GM19467 (cell line): ENCODE measurements around the gene UCP2.

Experiments
- ATAC-seq: cut with Tn5 transposase; IDR thresholded peaks from one replicate; pipeline ENCODE4 v1.9.1; 2021; ENCODE audit warnings: mild to moderate bottlenecking, moderate library complexity; ENCODE audit not compliant: unreplicated experiment

UCP2 gene

DNA sequence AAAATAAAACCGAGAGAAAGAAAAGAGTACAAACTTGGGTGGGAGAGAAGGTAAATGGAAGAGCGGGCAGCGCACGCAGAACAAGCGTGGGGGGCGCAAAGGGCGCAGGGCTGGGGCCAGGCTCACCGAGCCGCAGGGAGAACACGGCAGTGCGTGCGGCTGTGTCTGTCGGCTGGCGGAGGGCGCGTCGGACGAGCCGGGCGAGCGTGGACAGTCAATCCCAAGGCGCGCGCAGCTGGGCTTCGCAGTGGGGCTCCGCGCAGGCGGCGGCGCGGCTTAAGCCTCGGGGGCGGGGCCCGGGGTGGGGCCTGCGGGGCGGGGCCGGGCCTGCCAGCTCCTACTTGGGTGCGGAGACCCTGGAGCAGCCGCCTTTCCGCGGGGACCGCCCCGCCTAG, at the start of gene UCP2:
TSS of gene UCP2 (minus strand) at position 249 of the 395 bp plus-strand sequence. CDS start 4,465 bp downstream, outside the sequence.
- ATAC-seq: peak; percentile 37

GRCh38 chr11:74030723-74031676, 48.4 kb upstream of the UCP2 start:
- ATAC-seq: no peak

- no peak for ATAC-seq
Observed at GRCh38 chr11:74025467-74026166, 43.0 kb upstream of the UCP2 start.

GRCh38 chr11:74024261-74025029, 41.8 kb upstream of the UCP2 start:
- ATAC-seq: no peak

GRCh38 chr11:74023276-74023675, 40.6 kb upstream of the UCP2 start:
- ATAC-seq: no peak

DNA sequence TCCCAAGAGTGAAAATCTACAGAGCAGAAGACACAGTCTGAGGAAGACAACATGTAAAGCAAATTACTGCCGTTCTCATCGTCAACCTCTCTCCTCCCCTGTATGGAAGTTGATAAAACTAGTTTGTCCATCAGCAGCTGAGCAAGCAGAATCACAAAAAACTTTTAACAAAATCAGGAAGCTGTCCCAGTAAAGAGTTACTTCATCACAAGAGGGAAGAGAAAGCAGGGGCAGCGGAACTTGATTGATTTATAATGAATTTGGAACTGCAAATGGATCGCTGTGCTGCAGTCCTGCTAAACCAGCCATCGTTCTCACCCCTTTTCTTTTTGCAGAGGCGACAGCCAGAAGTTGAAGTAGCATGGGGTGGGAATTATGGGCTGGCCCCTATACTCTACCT, 39.9 kb upstream of the UCP2 start:
- no peak for ATAC-seq

DNA sequence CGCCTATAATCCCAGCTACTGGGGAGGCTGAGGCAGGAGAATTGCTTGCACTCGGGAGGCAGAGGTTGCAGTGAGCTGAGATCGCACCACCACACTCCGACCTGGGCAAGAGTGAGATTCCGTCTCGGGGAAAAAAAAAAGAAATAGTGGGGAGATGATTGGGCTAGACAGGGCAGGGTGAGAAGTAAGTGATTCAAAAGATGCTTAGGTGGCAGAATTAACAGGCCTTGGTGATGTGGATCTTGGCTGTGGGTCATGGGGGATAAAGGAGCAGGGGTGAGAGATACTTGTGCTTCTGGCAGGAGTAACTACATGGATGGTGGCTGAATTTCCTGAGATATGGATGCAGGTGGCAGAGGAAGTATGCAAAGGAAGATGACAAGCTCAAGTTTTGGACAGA, 39.4 kb upstream of the UCP2 start:
- ATAC-seq: no peak

DNA sequence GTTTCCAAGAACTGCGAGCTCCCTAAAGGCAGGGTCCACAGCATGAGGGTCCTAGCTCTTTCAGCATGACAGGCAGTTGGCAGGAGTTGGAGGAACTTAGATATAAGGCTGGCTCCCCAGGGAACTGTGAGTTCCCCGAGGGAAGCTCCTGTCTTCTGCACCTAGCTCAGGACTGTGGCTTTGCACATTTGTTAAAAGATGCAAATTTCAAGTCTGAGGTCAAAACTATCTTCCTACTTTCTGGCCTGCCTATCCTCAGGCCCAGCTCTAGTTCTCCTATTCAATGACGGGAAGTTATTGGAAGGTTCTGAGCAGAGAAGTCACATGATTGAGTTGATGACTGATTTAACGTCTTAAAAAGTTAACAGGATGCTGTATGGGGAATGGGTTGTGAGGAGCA, 37.9 kb upstream of the UCP2 start:
- no peak for ATAC-seq

DNA sequence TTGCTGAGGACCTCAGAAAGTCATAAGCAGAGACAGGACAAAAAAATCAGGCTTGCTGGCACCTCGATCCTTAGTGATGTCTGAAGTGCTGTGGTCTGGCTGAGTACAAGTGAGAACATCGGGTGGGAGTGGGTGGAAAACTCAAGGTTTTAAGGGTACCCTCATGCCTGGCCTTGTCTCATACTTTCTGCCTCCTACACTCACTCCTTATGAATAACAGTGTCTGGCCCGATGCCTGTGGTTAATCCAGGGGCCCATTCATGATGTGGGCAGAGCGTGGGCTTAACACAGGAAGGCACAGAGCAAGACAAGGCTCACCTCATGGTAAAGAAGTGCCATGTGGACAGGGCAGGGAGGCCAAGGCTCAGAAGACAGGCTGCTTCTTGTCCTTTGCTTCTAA, 37.2 kb upstream of the UCP2 start:
- ATAC-seq: no peak

- ATAC-seq: no peak
Observed at GRCh38 chr11:74019104-74019738, 36.6 kb upstream of the UCP2 start.

DNA sequence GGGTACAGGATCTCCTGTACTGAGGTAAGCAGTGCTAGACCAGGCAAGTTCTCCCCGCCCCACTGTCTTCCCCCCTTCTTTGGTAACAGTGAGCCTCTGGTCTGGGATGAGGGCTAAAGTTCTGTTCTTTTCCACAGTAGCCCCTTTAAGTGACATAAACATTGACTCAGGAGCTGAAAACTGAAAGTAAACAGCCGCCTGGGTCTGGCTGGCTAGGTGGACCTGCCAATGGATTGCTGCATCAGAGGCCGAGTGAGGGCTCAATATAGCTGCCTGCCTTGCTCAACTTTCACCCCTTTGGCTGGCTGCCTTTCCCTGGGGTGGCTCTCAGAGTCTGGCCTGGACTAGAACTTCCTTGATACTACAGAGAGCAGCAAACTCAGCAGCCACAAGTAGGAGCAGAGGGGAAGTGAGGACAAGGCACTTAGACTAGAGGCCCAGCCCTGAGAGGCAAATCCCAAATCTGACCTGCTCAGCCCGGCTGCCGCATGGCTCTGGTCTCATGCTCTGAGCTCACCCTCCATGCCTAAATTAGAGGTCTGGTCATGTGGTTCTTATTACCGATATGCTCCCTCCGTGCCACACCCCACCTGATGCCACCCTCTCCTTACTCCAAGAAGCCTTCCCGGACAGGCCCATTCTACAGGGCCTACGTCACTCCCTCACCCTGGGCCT, 35.8 kb upstream of the UCP2 start:
- no peak for ATAC-seq

DNA sequence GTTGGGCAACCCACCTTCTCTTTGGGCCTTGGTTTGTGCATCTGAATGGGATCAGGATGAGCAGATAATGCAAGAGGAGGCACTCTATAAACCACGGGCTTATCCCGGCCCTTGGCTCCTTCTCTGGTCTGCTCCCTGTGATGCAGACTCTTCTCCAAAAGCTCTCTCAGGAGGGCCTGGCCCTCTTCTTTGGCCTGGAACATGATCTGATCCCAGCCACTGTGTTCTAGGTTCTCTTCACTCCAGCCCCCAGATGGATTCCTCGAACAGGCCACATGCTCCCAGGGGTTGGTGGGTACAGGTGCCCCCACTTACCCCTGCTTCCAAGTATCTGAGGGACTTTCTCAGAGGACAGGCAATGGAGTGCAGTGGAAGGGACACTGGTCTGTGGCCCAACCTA, 35.0 kb upstream of the UCP2 start:
- no peak for ATAC-seq

DNA sequence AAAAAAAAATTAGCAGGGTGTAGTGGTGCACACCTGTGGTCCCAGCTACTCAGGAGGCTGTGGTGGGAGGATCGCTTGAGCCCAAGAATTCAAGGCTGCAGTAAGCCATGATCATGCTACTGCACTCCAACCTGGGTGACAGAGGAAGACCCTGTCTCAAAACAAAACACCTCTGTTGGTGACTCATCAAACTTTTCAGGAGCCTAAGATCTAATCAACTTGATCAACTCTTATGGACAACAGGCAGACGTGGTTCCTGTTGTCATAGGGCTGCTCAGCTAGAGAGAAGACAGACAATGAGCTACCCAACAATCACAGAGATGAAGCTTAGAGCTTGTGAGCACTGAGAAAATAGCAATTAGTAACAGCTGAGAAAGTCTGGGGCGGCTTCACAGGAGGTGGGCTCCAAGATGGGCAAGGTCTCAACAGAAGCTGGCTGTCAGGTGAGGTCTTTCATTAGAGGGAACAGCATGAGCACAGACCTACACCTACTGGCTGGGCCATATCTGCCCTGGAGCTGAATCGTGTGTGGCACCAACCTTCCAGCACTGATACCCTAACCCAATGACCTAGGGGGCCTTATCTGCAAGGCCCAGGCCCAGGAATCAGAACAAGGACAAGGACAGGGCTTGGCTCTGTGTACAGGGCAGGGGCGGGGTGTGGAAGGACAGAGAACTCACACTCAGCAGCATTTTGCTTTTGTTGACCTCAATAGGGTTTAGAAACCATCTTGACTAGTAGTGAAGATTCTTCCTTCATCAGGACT, 33.5 kb upstream of the UCP2 start:
- ATAC-seq: no peak

- ATAC-seq: no peak
Observed at GRCh38 chr11:74014880-74015279, 32.2 kb upstream of the UCP2 start.

DNA sequence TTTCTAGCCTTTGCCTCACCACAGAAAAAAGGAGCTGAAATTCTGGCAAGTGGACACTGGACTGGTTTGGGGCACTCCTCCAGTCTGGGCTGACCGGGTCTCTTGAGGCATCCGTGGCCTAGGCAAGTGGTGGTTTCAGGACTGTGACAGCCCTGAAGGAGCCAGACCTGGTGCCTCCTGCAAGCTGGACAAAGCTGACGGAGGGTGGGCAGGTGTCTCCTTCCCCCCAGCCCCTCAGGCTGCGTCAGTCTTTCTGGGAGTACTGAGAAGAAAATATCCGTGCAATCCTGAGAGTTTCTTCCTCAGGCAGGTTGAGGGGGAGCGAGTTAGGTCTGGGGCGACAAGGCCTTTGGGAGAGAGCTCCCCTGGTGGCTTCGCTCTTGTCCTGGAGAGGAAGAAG, 30.5 kb upstream of the UCP2 start:
- no peak for ATAC-seq

DNA sequence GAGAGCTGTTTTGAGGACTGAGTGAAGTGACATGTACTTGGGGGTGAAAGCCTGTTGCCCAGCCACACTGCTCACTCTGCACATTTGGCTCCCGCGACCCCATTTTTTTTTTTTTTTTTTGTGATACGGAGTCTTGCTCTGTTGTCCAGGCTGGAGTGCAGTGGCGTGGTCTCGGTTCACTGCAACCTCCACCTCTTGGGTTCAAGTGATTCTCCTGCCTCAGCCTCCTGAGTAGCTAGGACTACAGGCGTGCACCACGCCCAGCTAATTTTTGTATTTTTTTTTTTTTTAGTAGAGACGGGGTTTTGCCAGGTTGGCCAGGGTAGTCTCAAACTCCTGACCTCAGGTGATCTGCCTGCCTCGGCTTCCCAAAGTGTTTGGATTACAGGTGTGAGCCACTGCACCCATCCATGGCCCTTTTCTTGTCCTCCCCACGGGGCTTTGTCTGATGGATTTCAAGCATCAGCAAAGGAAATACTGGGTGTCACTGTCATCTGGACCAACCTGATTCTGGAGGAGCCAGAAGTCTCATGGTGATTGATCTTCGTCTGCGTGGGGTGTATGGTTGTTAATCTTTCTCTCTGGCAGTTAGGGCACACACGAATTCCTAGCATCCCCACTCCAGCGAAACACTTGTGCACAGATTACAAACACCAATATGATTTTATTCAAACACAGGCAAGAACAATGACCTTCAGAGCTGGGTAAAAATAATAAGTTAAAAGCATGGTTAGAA, 29.6 kb upstream of the UCP2 start:
- ATAC-seq: no peak

- peak; percentile 68 for ATAC-seq
Observed at GRCh38 chr11:74011360-74012073, 28.9 kb upstream of the UCP2 start.
